Skin epidermis (tissue), 12 donors: ENCODE measurements around the gene MAP1S.

Experiments used
- H3K27ac ChIP-seq, 21 experiments: fragments of 200-600 bp; sonication (generic) in 11 of 21; one replicate each; pipeline ENCODE4 v1.5.0; 2020; ENCODE audit warnings: mild to moderate bottlenecking in 3 of 21, inconsistent platforms in 2 of 21, moderate library complexity in 2 of 21
- H3K4me3 ChIP-seq, 7 experiments: fragments of 200-600 bp; sonication (generic) in 2 of 7; one replicate each; pipeline ENCODE4 v1.5.0; 2020; ENCODE audit warnings: inconsistent platforms in 2 of 7, mild to moderate bottlenecking in 2 of 7, moderate library complexity in 1 of 7

Gene MAP1S

DNA sequence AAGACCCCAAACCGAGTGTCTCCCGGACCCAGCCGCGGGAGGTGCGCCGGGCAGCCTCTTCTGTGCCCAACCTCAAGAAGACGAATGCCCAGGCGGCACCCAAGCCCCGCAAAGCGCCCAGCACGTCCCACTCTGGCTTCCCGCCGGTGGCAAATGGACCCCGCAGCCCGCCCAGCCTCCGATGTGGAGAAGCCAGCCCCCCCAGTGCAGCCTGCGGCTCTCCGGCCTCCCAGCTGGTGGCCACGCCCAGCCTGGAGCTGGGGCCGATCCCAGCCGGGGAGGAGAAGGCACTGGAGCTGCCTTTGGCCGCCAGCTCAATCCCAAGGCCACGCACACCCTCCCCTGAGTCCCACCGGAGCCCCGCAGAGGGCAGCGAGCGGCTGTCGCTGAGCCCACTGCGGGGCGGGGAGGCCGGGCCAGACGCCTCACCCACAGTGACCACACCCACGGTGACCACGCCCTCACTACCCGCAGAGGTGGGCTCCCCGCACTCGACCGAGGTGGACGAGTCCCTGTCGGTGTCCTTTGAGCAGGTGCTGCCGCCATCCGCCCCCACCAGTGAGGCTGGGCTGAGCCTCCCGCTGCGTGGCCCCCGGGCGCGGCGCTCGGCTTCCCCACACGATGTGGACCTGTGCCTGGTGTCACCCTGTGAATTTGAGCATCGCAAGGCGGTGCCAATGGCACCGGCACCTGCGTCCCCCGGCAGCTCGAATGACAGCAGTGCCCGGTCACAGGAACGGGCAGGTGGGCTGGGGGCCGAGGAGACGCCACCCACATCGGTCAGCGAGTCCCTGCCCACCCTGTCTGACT lies 7.9 kb downstream of the MAP1S start:
- no peak overlapping the region for H3K27ac ChIP-seq
- H3K4me3 ChIP-seq = no peak overlapping the region

GRCh38 chr19:17727843-17728242 lies 8.6 kb downstream of the MAP1S start:
- no peak overlapping the region for H3K4me3 ChIP-seq

DNA sequence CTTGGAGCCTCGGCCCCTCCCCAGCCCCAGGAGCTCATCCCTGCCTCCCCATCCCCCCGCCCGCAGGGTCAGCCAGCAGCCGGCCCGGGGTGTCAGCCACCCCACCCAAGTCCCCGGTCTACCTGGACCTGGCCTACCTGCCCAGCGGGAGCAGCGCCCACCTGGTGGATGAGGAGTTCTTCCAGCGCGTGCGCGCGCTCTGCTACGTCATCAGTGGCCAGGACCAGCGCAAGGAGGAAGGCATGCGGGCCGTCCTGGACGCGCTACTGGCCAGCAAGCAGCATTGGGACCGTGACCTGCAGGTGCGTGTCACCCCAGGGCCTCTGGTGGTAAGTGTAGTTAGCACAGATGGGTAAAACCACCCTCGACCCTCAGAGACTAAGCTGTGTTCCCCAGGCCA lies 13.8 kb downstream of the MAP1S start:
- Histone ChIP-seq H3K27ac (no peak overlapping the region), H3K4me3 (no peak overlapping the region)

More at GRCh38 chr19:17727843-17728242, 8.6 kb downstream of the MAP1S start:
- no peak overlapping the region for H3K27ac ChIP-seq

DNA sequence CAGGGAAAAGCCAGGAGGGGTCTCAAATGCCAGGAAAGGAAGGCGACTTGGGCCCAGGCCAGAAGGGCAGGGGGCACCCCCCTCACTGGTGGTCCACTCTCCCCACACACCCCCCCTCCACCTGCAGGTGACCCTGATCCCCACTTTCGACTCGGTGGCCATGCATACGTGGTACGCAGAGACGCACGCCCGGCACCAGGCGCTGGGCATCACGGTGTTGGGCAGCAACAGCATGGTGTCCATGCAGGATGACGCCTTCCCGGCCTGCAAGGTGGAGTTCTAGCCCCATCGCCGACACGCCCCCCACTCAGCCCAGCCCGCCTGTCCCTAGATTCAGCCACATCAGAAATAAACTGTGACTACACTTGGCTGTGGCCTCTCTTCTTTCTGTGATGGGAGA lies 14.9 kb downstream of the MAP1S start:
- H3K27ac ChIP-seq = no peak overlapping the region
- no peak overlapping the region for H3K4me3 ChIP-seq

DNA sequence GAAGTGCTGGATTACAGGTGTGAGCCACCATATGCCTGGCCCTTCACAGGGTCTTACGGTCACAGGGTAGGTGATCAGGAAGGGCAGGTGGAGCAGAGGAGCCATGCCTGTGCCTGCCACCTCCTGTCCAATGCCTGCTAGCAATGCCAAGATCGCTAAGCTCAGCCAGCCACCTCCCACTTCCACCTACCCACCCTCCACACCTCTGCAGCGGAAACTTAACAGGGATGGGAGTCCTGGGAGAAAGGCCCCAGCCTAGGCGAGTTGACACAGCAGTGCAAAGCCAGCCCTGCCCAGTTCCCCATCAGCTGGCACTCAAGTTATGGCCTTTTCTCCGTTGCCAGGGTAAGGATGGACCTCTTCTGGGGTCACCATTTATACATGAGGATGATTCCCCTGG lies 16.1 kb downstream of the MAP1S start:
- no peak overlapping the region for H3K27ac ChIP-seq
- H3K4me3 ChIP-seq = no peak overlapping the region

DNA sequence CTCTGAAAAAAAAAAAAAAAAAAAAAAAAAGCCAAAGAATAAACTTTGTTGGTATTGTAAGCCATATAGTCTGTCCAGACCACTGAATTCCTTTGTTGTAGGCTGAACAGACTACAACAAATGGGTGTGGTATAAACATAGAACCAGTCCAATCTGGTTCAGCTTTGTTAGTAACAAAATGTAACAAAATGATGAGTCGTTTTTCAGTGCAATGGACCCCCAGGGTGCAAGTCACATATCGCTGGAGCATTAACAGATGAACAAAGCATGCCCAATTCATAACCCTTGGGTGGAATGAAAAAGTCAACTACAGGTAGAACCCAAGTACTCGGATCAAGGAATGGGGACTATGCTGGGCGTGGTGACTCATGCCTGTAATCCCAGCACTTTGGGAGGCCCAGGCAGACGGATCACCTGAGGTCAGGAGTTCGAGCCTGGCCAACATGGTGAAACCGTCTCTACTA lies 18.4 kb downstream of the MAP1S start:
- Histone ChIP-seq H3K4me3 (no peak overlapping the region), H3K27ac (no peak overlapping the region)

GRCh38 chr19:17739121-17739875 lies 20.0 kb downstream of the MAP1S start:
- Histone ChIP-seq H3K4me3 (no peak overlapping the region), H3K27ac (peak overlapping the region in 1 of 21 experiments; percentile 16)

DNA sequence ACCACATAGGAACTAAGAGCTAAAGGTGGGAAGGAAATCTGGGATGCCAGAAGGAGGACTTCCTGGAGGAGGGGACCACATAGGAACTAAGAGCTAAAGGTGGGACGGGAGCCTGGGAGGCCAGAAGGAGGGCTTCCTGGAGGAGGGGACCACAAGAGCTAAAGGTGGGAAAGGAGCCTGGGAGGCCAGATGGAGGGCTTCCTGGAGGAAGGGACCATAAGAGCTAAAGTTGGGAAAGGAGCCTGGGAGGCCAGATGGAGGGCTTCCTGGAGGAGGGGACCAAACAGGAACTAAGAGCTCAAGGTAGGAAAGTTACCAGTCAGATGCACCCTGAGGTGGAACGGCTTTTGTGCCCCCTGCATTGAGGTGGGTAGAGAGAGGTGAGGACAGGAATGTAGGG lies 22.2 kb downstream of the MAP1S start:
- no peak overlapping the region for H3K4me3 ChIP-seq

DNA sequence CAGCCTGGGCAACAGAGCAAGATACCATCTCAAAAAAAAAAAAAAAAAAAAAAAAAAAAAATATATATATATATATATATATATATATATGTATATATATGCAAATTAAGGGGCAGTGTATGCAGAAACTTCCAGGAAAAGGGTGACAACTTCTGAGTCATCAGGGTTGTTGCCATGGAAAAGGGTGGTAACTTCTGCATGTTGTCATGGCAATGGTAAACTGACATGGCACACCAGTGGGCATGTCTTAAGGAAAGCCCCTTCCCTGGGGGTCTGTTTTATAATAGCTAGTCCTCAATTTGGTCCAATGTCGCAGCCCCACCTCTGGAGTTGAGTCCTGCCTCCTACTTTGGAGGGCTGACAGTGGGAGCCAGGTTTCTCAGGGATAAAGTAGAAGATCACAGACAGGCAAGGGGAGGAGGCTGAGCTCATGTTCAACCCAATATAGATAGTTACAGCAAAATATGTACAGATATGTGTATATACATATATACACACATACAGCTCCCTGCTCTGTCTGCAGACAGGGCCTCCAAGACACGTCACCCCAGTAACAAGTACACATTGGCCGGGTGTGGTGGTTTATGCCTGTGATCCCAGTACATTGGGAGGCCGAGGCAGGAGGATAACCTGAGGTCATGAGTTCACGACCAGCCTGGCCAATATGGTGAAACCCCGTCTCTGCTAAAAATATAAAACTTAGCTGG lies 24.7 kb downstream of the MAP1S start:
- H3K27ac ChIP-seq = no peak overlapping the region
- H3K4me3 ChIP-seq = no peak overlapping the region

More for the DNA sequence above, 22.2 kb downstream of the MAP1S start:
- no peak overlapping the region for H3K27ac ChIP-seq

DNA sequence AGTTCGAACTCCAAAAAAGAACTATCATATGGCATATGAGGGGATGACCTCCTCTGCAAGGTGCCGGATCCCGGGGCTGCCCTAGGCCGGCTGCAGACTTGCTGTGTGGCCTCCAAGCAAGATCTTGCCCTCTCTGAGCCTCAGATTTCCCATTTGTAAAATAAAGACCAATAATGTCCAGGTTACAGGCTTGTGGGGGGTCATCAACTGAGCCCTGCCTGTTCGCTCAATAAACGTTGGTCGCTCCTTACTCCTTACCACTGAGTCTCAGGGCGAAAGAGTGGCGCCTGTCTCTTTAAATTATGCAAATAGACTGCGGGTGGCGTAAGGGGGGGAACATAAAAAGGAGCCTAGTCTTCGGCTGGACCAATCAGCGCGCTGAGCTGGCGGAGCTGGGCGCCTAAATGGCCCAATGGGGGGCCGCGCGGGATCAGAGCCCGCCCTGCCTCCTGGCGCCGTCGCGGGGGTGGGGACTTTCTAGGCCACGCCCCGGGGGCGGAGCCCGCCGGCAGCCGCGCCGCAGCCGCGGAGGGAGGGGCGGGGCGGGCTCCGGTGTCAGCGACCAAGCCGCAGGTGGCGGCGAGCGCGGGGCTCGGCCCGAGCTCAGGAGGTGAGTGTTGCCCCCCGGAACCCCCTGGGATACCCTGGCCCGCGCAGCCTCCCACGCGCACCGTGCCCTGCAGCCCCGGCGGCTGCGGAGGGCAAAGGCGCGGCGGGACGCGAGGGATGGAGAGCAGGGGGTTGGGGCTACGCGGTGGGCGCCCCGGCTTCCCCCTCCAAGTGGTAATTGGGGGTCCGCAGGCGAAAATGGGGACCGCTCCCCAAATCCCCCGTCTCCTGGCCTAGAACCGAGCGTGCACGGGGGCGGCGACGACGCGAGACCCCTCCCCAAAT lies 28.2 kb downstream of the MAP1S start:
- peak overlapping the region; percentile 24 to 53 (median 48) for H3K4me3 ChIP-seq
- peak overlapping the region in 11 of 21 experiments; percentile 5 to 77 (median 57) for H3K27ac ChIP-seq

GRCh38 chr19:17748884-17749638 lies 29.8 kb downstream of the MAP1S start:
- Histone ChIP-seq H3K4me3 (peak overlapping the region in 1 of 7 experiments; percentile 53), H3K27ac (peak overlapping the region in 4 of 21 experiments; percentile 33 to 89 (median 88))

- H3K4me3 ChIP-seq = peak overlapping the region in 1 of 7 experiments; percentile 34
- peak overlapping the region in 8 of 21 experiments; percentile 10 to 89 (median 77) for H3K27ac ChIP-seq
Measured at GRCh38 chr19:17749912-17750317, 30.6 kb downstream of the MAP1S start.

GRCh38 chr19:17751103-17751911 lies 32.0 kb downstream of the MAP1S start, which contains the start of gene FCHO1:
Gene FCHO1 (plus strand): TSS chr19:17751477. CDS start chr19:17755165, 3,688 bp downstream.
- Histone ChIP-seq H3K4me3 (peak within 1 kb of the TSS; percentile 9 to 34 (median 15)), H3K27ac (peak within 1 kb of the TSS in 16 of 21 experiments; percentile 1 to 89 (median 71))

DNA sequence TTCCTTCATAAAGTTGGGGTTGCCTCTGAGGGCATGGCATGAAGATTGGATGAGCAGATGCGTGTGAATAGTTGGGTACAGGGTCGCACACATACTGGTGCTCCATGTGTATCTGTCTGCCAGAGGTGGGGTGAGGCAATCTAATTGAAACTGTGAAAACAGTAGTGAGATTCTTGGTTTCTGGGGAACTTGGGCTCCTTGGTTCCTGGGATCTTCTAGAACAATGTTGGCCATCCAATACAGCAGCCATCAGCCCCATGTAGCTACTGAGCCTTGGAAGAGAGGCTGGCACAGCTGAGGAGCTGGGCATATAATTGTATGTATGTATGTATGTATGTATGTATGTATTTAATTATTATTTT lies 32.6 kb downstream of the MAP1S start:
- peak overlapping the region in 16 of 21 experiments; percentile 1 to 89 (median 71) for H3K27ac ChIP-seq
- peak overlapping the region; percentile 9 to 34 (median 15) for H3K4me3 ChIP-seq

DNA sequence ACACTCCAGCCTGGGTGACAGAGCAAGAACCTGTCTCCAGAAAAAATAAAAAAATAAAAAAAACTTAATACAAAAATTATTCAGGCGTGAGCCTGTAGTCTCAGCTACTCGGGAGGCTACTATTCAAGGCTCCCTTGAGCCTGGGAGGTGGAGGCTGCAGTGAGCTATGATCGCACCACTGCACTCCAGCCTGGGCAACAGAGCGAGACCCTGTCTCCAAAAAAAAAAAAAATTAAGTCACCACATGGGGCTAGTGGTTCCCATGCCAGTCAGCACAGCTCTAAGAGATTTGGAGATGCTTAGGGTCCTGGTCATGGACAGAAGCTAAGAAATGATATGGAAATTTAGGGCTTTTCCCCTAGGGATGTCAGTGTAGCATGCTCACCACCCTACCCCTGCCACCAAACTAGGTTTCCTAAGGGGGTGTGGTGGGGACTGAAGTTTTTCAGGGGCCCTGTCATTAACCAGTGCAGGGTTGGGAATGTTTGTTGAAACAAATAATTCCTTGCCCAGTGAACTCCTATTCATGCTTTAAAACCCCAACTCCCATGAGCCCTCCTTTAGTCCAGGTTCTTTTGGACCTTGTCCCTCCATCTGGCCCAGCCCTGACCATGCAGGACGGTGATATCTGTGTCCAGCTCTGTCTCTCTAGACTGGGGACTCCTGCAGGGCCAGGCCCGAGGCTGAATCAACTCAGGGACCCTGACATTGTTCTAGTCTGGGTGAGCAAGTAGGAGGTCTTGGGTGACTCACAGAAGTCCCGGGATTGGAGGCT lies 33.8 kb downstream of the MAP1S start:
- Histone ChIP-seq H3K4me3 (no peak overlapping the region), H3K27ac (no peak overlapping the region)

DNA sequence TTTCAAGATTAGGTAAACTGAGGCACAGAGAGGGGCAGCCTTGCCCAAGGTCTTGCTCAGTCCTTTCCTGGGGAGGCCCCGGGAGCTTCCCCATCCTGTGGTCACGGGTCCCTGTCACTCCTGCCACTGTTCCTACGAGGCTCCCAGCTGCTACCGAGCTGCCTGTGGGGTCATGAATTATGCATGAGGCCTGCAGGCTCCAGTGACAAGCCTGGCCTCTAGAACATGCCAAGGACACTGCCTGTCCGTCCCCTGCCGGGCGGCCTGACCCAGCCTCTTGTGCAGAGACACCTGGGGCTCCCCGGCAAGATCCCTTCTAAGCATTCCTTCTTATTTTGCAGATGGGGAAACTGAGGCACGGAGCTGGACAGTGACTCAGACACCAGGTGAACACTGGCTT lies 34.7 kb downstream of the MAP1S start:
- no peak overlapping the region for H3K4me3 ChIP-seq
- no peak overlapping the region for H3K27ac ChIP-seq
